Thyroid gland (tissue), 4 donors: ENCODE data around the gene IRAK2. TPM values are rescaled to one million over a fixed set of nuclear protein-coding genes. Genes with fewer than 3 reads are reported as not detected.

ENCODE experiments used
- DNase-seq, 2 donors: peaks; one replicate each; pipeline ENCODE4 v3.0.0-alpha.2; 2019
- H3K27ac ChIP-seq, 3 donors: fragments of 200-600 bp; sonication (generic); 1 replicate in 2 of 3; 2 replicates in 1 of 3; pipeline ENCODE4 v1.5.1; 2016 to 2019; ENCODE audit warnings: mild to moderate bottlenecking in 1 of 3, moderate library complexity in 1 of 3
- H3K27me3 ChIP-seq: fragments of 200-600 bp; sonication (generic); one replicate; pipeline ENCODE4 v1.5.1; 2019
- H3K36me3 ChIP-seq, 2 donors: fragments of 200-600 bp; sonication (generic); one replicate each; pipeline ENCODE4 v1.5.1; 2016 to 2019
- H3K4me1 ChIP-seq, 2 donors: fragments of 200-600 bp; sonication (generic); one replicate each; pipeline ENCODE4 v1.5.1; 2017 to 2019
- H3K4me3 ChIP-seq, 3 donors: fragments of 200-600 bp; sonication (generic); replicated peaks in 1 of 3; 1 replicate in 2 of 3; 2 replicates in 1 of 3; pipeline ENCODE4 v1.5.1; 2016; ENCODE audit warnings: mild to moderate bottlenecking in 1 of 3
- H3K9me3 ChIP-seq: fragments of 200-600 bp; sonication (generic); one replicate; pipeline ENCODE4 v1.5.1; 2017
- CTCF ChIP-seq, 6 experiments: fragments of 200-600 bp in 3 of 6; fragments of 450-650 bp in 3 of 6; sonication (generic) in 3 of 6; IDR thresholded peaks; one replicate each; pipeline ENCODE4 v1.5.1; 2016 to 2019; ENCODE audit warnings: antibody characterized with exemption in 6 of 6, mild to moderate bottlenecking in 2 of 6, inconsistent platforms in 1 of 6, moderate library complexity in 1 of 6
- POLR2A ChIP-seq, 2 donors: fragments of 450-650 bp; IDR thresholded peaks; one replicate each; pipeline ENCODE4 v1.6.1; 2017; ENCODE audit warnings: antibody characterized with exemption in 2 of 2, mild to moderate bottlenecking in 2 of 2, moderate library complexity in 1 of 2
- WGBS, 2 donors: methylation state at CpG; one replicate each; pipeline ENCODE4 v1.1.5; 2017; 5-methylcytosine and 5-hydroxymethylcytosine counted together
- intact Hi-C: fragments of 100-400 bp; cut with DNase I; formaldehyde crosslinking; loops from one replicate; pipeline ENCODE4 v1.15.1; 2023
- total RNA-seq, 4 donors: library from RNA; depleted of rRNA; stranded (reverse); fragments of >200 nt; gene quantifications; one replicate each; pipeline ENCODE4 v1.2.3, GENCODE V29; 2016

IRAK2 gene
- total RNA-seq, 4 donors from 2014 or later, result 5.0 to 9.1 (median 7.4) TPM

- no peaks in the 10 kb centered on the region for H3K27me3 ChIP-seq
- no peaks in the 10 kb centered on the region for H3K9me3 ChIP-seq
- DNase-seq, result no peak
- TF ChIP-seq POLR2A (IDR thresholded peaks at IDR 0.05), result no peak
- TF ChIP-seq CTCF (IDR thresholded peaks at IDR 0.05), result no peak
- H3K36me3 ChIP-seq, result no peaks in the 10 kb centered on the region
- peak overlapping the region in 2 of 3 donors; percentile 62 to 87 for H3K27ac ChIP-seq
- intact Hi-C loops, result no loop called here
- H3K4me1 ChIP-seq, result peaks cover 0 to 32% of the 10 kb centered on the region in 2 donors
- 89 to 100% methylated on average over 2 of the region's 2 CpGs for WGBS, 2 donors
- no peak overlapping the region for H3K4me3 ChIP-seq
Observed at GRCh38 chr3:10204921-10205320, 40.2 kb downstream of the IRAK2 start.

DNA sequence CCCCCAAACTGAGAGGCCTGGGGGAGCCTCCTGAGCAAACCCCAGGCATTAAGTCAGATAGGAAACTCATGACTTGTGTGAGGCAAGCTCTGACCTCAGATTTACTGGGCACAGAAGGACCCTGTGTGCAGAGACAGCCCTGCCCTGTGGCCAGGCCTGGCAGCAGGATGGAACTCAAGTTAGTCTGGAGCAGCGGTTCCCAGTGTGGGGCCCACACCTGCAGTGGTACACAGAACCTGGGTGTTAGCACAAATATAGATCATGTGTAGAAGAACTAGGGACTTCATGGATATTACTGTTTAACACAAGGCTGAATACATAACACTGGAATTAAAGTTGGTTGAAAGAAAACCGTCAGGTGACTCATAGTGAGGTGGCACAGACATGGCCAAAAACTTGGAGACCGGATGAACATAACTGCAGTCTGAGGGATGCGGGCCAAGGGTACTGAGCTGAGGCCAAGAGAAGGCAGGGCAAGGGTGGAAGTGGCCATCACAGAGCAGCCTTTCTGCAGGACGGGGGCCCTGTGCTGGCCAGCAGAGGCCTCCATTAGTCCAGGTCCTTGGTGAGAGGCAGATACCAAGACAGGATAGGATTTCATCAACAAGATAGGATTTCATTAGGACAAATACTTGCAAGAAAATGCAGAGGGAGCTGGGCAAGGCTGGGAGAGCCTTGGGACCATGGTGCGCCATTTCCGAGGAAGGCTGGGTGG lies 40.9 kb downstream of the IRAK2 start:
- Histone ChIP-seq H3K27ac (peak overlapping the region in 2 of 3 donors; percentile 62 to 87), H3K4me3 (no peak overlapping the region), H3K4me1 (peaks cover 0 to 32% of the 10 kb centered on the region in 2 donors), H3K36me3 (no peaks in the 10 kb centered on the region), H3K27me3 (no peaks in the 10 kb centered on the region), H3K9me3 (no peaks in the 10 kb centered on the region)
- intact Hi-C loops, result no loop called here
- TF ChIP-seq CTCF (IDR thresholded peaks at IDR 0.05), result no peak
- no peak for TF ChIP-seq POLR2A (IDR thresholded peaks at IDR 0.05)
- no peak for DNase-seq
- WGBS, 2 donors, result 68 to 95% methylated on average over 7 of the region's 7 CpGs

DNA sequence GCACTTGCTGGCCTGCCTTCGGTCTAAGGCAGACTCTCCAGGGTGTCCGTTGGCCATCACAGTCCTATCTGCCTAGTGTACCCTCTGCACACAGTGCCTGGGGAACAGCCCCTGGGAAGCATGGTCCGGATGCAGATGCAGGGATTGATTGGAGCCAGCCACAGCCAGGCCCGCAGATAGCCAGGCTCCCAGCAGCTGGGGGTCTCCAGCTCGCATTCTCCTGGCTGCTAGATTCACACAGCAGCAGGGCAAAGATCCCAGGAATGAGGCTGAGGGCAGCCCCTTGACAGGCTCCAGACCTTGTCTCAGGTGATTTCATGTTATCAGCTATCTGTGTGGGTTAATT lies 41.4 kb downstream of the IRAK2 start:
- TF ChIP-seq CTCF (IDR thresholded peaks at IDR 0.05) (no peak), POLR2A (IDR thresholded peaks at IDR 0.05) (no peak)

GRCh38 chr3:10213156-10213792 lies 48.6 kb downstream of the IRAK2 start:
- DNase-seq, result no peak
- intact Hi-C loops, result no loop called here
- Histone ChIP-seq H3K27me3 (no peaks in the 10 kb centered on the region), H3K27ac (no peak overlapping the region), H3K9me3 (no peaks in the 10 kb centered on the region), H3K4me1 (no peaks in the 10 kb centered on the region), H3K36me3 (no peaks in the 10 kb centered on the region), H3K4me3 (no peak overlapping the region)
- 85 to 87% methylated on average over 9 of the region's 9 CpGs for WGBS, 2 donors
- no peak for TF ChIP-seq CTCF (IDR thresholded peaks at IDR 0.05)
- no peak for TF ChIP-seq POLR2A (IDR thresholded peaks at IDR 0.05)

More for the DNA sequence above, 41.4 kb downstream of the IRAK2 start:
- Histone ChIP-seq H3K27ac (peak overlapping the region in 1 of 3 donors; percentile 87), H3K36me3 (no peaks in the 10 kb centered on the region), H3K4me1 (peaks cover 0 to 32% of the 10 kb centered on the region in 2 donors), H3K4me3 (no peak overlapping the region), H3K27me3 (no peaks in the 10 kb centered on the region), H3K9me3 (no peaks in the 10 kb centered on the region)
- intact Hi-C loops, result no loop called here
- DNase-seq, result no peak
- WGBS, 2 donors, result 88 to 100% methylated on average over 1 to 3 of the region's 5 CpGs
